NCI-H1436 (cell line): Measurements from ENCODE around the gene CST9L.

Source experiments
- DNase-seq: peaks from one replicate; lab custom pipeline; 2025; lab: John Stamatoyannopoulos, UW

CST9L gene

DNA sequence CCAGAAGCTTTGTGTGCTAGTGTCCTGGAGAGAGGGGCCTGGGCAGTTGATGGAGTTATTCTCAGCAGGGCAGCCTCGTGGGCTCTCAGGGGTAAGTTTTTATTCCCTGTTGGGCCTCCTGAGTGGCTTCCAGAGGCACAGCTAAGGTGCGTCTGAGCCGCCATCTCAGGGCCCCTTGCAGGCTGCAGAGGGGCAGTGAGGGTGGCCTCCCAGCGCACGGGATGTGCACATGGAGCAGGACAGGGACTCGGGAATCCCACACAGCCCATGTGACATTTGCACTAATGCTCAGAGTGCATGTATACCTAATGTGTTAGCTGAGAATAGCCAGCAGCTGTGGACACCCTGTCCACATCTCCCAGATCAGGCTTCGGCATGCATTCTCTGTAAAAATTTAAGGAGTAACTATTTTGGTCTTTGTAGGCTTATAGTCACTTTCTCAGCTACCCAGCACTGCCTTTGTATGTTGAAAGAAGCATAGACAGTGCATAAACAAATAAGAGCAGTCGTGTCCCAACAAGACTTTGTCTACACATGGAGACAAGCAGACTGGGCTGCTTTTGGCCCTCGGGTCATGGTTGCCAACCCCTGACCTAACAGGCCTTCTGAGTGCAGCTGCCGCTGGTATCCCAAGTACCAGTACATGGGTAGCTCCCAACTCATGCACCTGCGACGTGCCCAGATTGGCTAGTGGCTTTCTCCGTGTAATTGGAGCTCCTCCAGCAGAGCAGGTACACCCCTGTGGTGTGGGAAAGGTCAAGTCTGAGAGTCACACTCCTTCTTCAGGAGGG lies 18.6 kb upstream of the CST9L start:
- DNase-seq: no peak

DNA sequence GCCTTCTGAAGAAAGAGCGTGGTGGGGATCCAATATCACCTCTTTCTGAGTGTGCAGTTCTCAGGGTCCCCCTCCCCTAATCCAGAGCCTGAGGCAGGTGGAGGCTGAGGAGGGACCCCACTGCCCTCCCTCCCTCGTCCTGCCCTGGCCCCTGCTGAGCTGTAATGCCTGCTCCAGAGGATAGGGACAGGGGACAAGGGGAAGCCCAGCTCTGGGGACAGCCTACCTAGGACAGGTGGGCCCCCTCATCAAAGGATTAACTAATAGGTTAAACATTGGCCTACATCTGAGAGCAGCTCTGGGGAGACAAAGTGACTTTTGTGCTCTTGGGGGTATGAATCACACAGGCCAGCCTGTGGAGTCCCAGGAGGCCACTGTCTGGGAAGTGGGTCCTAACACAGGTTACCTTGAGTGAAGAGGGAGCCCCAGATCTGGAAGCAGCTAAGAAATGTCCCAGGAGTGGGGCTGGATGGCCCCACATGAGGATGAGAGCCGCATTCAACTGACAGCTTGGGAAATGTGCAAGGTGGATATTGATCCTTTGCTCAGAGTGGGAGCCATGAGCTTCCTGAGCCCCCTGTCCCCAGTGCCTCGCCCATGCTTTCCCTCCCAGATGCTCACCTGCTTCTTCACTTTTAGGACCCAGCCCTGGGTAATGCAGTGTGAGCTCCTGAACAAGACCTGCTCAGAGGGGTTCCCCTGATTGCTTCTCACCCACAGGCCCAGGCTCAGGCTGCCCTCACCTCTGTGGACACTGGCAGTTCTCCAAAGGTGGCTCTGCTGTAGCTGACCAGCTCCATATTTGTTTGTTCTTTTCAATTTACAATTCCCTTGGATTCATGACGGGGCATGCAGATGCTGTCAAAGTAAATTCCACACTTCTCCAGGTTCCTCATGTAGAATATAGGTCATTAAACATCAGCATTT lies 17.8 kb upstream of the CST9L start:
- no peak for DNase-seq

DNA sequence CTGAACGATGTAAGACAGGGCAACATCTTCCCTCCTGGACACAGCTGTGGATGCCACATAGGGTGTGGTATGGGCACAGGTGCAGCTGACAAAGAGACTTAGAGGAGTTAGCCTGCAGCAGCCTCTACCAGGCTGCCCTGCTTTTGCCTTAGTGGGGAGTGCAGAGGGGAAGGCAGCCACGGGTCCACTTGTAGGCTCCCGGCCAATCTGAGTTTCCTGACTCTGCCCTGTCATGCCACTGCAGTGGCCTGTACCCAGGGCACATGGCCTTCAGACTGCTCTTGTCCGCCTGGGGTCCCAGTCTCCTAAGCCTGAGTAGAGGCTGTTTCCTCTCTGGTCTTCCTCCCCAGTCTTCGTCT lies 17.1 kb upstream of the CST9L start:
- no peak for DNase-seq

DNA sequence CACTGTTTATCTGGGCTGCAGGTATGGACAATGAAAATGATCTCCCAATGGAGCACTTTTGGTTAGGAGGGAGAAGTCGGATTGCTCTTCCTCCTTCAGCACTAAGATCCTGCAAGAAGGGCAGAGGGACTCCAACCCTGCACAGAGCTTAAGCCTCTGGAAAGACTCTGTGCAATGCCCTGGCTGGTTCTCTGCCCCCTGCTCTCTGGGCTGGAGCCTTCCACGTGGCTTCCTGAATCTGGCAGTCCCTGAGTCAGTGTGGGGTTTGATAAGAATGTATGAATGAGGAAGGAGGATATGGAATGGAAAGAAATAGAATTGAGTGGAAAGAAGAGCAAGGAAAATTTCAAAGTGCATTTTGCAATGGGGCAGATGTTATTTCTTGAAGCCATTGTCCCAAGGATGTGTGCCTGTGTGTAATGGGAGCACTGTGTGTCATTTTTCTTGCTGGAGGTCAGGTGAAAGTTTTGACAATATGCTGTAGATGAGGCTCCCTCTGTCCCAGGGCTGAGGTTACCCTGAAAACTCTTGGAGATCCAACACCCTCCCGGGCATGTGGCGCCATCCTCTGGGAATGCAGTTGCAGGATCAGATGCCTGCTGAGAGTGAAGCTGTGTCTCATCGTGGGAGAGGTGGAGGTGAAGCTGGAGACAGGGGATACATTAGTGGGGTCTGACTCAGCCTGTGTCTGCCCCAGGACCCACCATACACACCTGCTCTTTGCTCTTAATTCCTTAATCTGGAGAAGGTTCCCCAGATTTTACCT lies 16.3 kb upstream of the CST9L start:
- no peak for DNase-seq

DNA sequence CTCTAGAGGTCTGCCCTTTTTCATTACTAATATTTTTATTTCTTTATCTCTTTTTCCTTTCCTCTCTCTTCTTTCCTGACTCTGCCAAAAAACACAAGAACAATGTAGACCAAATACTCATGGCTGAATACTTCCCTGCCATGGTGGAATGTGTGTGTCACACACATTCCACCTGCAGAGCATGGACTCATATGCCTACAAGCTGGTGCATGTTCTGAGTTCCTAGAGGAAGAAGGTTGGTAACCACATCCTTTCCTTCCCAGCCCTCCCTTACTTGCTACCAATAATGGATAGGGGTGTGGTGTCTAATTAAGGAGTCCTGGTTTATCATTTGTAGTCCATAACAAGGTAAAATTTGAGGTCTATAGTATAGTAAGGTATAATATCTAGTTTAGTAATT lies 15.2 kb upstream of the CST9L start:
- DNase-seq: no peak

DNA sequence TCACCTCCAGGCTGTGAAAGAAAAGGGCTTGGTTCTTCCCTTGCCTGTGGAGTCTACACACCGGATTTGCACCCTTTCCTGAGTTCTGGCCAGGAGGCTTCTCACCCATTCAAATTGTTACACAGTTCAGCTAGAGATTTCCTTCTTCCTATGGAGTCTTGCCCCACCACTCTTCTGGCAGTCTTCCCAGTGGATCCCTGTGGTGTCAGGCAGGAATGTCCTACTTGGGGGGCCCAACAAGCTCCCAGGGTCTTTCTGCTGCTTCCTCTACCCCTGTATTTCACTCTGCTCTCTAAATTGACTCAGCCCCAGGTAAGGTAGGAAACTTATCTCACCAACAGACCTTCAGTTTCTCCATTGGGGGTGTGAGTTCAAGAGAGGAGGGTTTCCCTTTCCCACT lies 14.0 kb upstream of the CST9L start:
- DNase-seq: no peak

DNA sequence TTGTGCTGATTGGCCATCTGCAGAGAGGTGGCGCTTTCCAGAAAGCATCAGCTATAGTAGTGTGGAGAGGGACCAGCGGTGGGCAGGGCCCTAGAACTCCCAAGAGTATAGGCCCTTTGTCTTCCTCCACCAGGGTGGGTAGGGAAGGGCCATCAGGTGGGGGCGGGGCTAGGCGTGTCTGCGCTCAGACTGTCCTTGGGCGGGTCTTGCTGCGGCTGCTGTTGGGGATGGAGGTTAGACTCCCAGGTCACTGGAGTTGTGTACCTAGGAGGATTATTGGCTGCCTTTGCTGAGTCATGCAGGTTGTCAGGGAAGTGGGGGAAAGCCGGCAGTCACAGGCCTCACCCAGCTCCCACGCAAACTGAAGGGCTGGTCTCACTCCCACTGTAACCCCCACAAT lies 13.5 kb upstream of the CST9L start:
- DNase-seq: peak; percentile 4

DNA sequence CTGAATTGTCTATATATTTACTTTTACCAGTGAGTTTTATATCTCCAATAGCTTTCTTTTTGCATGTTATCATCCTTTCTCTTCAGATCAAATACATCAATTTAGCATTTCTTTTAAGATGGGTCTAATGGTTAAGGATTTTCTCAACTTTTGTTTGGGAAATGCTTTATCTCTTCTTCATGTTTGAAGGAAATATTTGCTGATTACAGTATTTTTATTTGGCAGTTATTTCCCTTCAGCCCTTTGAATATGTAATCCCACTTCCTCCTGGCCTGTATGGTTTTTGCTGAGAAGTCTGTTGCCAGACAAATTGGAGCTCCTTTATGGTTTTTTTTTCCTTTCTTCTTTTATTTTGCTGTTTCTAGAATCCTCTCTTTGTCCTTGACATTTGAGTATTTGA lies 6.7 kb upstream of the CST9L start:
- no peak for DNase-seq

DNA sequence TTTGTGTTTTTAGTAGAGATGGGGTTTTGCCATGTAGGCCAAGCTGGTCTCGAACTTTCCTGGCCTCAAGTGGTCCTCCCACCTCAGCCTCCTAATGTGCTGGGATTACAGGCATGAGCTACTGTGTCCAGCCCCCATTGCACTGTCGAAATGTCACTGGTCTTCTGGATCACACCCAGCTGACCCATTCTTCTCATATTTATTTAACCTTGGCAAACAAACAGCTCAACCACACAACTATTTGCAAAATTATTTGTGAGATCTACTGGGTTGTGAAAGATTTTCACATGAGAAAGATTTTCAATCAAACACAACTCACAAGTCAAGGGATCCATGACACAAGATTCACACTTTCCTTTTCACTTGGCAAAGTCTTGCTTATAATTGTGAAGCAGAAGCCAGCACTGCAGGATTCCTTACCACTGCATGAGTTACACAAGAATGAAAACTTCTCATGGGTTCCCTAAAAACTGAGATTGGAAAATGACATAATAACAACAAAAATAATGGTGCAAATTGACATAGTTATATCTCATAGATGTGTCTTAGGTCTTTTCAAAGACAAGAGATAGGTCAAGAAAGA lies 2.0 kb upstream of the CST9L start:
- no peak for DNase-seq

DNA sequence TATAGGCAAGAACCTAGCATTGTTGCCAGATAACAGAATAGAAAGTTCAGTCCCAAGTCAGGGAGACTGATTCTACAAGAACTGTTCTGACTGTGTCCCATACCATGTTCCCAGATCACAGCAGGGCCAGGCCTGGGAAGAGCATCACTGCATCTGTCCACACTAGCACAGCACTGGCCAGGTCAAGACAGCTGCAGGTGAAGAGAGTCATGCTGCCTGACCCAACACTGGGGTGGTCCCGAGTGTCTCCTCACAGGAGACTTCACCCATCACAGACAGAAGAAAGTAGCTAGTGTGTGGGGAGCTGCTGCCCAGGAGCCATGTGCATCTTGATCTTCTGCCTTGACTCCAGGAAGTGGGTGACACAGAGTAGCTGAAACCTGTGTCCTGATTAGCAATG lies 1.3 kb upstream of the CST9L start:
- no peak for DNase-seq

DNA sequence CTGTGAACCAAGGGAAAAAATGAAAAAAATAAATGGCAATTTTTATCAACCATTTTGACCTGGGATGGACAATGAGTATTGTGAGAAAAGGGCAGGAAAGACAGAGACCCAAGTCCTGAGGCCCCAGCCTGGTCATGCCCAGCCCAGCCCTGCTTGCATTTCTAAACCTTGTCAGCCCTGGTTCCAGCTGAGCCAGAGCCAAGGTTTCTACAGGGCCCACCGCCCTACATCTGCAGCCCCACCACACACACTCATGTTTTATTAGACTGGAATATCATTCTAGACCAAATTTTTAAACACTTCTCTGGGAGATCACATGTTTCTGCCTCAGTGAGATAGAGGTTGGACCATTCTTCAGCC lies 667 bp upstream of the CST9L start:
- no peak for DNase-seq

DNA sequence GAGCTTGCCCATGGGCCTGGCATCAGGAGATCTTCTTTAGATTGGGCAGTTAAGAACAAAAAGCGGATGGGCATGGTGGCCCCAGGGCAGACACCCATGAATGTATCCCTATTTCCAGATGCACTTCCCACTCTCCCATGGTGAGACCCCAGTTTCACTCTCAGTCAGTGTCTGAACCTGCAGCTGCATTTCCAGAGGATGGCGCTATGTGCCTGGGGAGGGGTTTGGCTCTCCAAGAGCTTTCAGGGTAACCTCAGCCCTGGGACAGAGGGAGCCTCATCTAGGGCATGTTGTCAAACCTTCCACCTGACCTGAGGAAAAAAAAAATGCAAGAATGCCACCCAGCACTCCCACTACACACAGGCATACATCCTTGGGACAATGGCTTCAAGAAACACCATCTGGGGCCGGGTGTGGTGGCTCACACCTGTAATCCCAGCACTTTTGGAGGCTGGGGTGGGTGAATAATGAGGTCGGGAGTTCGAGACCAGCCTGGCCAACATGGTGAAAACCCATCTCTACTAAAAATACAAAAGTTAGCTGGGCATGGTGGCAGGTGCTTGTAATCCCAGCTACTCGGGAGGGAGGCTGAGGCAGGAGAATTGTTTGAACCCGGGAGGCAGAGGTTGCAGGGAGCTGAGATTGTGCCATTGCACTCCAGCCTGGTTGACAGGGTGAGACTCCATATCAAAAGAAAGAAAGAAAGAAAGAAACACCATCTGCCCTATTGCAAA lies 1.9 kb downstream of the CST9L start:
- DNase-seq: no peak

DNA sequence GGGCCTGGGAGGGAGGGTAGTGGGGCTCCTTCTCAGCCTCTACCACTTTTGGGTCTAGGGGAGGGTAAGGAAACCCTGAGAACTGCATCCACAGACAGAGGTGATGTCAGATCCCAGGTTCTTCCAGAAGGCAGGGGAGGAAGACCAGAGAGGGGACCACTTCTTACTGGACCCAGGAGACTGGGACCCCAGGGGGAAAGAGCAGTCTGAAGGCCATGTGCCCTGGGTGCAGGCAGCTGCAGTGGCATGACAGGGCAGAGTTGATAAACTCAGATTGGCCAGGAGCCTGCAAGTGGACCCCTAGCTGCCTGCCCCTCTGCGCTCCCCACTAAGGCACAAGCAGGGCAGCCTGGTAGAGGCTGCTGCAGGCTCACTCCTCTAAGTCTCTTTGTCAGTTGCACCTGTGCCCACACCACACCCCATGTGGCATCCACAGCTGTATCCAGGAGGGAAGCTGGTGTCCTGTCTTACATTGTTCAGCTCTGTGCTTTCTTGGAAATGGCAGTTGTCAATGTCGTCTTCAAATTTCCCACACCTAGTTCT lies 2.7 kb downstream of the CST9L start:
- no peak for DNase-seq

DNA sequence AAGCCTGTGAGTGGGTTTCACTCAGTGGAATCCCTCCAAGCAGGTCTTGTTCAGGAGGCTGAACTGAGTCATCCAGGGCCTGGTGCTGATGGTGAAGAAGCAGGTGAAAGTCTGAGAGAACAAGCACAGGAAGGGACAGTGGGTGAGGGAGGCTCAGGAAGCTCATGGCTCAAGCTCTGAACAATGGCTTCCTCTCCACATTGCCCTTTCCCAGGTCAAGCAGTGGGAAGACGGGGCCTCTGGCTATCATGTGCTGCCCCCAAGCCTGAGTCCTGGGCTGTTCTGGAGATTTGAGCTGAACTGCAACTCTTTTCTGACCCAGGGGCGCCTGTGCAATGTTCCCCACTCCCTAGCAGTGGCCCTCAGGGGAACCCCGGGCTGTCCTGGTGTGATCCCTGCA lies 3.4 kb downstream of the CST9L start:
- no peak for DNase-seq

DNA sequence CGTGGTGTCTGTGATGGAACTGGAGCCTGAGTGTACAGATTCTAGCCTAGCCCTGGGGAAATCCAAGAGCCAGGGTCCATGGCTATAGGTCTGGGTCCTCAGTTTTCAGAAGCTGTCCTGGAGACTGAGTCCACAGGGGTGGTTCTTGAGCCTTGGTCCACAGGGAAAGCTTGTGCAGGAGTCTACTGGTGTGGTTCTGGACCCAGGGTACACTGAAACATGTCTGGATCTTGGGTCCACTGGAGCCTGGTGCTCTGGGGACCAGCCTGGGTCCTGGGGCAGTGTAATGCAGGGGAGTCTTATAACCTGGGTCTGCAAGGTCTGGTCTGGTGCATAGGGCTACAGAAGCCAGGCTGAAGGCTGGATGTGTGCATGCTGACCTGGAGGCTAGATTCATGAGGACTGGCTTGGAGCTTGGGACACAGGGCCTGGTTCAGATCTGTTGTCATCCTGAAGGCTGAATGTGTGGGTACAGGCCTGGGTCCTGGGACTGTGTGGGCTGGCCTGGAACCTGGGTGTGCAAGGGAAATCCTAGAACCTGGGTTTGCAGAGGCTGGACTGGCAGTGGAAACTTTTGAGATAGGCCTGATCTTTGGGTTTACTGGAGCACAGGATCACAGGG lies 5.5 kb downstream of the CST9L start:
- DNase-seq: no peak

DNA sequence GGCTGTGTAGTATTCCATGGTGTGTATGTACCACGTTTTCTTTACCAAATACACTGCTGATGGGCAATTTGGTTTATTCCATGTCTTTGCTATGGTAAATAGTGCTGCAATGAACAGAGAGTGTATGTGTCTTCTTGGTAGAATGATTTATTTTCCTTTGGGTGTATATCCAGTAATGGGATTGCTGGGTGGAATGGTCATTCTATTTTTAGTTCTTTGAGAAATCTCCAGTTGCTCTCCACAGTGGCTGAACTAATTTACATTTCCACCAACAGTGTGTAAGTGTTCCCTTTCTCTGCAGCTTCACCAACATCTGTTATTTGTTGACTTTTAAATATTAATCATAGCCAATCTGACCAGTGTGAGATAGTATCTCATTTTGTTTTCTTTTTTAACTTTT lies 13.9 kb downstream of the CST9L start:
- DNase-seq: no peak

DNA sequence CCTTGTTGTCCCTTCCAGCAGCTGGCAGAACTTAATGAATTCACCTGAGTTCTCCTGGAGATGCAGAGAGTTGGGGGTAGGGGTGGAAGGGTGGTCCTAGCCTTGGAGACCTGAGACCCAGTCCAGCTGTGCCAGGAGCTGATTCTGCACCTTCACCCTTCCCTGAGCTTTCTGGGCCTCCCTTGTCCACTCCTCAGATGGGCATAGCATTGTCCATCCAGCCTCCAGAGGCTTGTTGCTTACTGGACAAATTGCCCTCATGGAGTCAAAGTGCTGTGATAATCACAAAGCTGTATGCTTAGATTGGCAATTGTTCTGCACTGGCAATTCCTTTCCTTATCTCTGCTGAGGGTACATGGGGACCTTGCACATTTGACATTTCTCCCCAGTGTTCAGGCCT lies 16.5 kb downstream of the CST9L start:
- DNase-seq: no peak

DNA sequence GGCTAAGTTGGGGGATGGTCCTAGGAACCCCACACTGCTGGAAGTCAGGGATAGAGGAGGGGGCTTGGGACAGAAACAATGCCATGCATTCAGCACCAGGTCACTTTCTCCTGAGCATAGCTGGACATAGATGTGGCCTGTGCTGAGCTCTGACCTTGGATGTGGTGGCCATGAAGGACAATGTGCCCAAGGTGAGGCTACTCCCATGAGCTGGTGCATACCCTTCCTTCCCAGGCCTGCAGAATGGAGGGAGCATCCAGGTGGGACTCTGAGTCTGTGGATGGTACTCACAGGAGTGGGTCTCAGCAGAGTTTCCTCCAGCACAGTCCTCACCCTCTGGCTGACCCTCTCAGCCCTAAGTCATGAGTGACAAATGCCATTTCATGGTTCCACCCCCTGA lies 16.9 kb downstream of the CST9L start:
- no peak for DNase-seq

DNA sequence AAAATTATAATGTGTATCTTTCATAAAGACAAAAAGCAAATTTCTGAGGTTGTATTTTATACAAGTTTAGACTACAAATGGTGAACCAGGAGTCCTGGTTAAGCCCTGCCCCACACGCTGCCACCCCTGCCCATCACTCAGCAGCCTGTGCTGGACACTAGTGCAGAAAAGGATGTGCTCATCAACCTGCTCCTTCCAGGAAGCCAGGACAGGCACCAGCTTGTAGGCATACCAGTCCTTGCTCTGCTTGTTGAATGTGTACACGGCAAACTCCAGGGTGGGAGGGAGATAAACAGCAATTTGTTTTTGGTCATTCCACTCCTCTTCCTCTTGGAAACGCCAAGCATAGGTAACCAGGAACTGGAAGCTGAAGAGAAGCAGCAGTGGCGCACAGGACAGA lies 18.1 kb downstream of the CST9L start:
- no peak for DNase-seq

DNA sequence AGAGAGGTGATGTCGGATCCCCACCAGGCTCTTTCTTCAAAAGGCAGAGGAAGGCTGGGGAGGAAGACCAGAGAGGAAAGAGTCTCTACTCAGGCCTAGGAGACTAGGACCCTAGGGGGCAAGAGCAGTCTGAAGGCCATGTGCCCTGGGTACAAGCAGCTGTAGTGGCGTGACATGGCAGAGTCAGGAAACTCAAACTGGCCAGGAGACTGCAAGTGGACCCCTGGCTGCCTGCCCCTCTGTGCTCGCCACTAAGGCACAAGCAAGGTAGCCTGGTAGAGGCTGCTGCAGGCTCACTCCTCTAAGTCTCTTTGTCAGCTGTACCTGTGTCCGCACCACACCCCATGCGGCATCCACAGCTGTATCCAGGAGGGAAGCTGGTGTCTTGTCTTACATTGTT lies 19.9 kb downstream of the CST9L start:
- no peak for DNase-seq

DNA sequence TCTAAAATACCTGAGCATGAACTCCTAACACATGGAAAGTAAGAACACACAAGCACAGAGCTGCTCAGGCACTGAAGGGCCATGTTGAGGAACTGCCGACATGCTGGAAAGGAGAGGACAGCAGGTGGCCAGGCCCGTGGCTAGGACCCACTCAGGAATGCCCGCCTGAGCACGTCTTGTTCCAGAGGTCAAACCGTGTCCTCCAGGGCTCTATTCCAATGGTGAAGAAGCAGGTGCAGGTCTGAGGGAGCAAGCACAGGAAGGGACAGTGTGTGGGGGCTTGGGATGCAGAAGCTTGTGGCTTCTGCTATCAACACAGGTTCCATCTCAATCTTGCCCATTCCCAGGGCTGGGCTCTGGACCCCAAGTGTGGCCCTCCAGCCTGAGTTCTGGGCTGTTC lies 20.7 kb downstream of the CST9L start:
- no peak for DNase-seq
